ENCODE data around the gene EPS15. TPM values are rescaled to one million over a fixed set of nuclear protein-coding genes. Genes with fewer than 3 reads are reported as not detected.

Gene EPS15
- polyA plus RNA-seq, 1 donor (not counting 4 experiments of a cell fraction or from before 2014, with no cell fraction given) = 33.2 TPM

DNA sequence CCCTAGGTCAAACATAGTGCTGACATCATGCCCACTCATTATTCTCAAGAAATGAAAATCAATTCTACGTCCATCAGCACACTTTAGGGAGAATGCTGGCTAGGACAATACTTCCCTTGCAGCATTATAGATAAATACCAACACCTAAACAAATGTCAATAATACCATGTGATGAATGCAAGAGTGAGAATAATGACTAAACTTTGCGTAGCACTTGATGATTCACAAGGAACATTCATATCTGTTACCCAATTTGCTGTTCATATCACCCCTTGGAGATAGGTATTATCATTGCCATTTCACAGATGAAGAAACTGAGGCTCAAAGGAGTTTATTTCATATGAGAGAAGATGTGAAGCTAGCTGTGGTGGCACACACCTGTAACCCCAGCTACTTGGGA is 24.8 kb upstream of the EPS15 start:
- no peaks in the 10 kb centered on the region for H3K9me3 ChIP-seq (ENCODE audit: control insufficient read depth, low read depth, low read length)
- dilution Hi-C loops (cut with MboI; ENCODE audit: extremely low pct_ligation_motif_present, low sequenced_read_pairs) = no loop called here
- FAIRE-seq = no peak
- no peak for TF ChIP-seq EZH2 (IDR thresholded peaks at IDR 0.05; ENCODE audit: low read length)
- TF ChIP-seq, protein P1, sequence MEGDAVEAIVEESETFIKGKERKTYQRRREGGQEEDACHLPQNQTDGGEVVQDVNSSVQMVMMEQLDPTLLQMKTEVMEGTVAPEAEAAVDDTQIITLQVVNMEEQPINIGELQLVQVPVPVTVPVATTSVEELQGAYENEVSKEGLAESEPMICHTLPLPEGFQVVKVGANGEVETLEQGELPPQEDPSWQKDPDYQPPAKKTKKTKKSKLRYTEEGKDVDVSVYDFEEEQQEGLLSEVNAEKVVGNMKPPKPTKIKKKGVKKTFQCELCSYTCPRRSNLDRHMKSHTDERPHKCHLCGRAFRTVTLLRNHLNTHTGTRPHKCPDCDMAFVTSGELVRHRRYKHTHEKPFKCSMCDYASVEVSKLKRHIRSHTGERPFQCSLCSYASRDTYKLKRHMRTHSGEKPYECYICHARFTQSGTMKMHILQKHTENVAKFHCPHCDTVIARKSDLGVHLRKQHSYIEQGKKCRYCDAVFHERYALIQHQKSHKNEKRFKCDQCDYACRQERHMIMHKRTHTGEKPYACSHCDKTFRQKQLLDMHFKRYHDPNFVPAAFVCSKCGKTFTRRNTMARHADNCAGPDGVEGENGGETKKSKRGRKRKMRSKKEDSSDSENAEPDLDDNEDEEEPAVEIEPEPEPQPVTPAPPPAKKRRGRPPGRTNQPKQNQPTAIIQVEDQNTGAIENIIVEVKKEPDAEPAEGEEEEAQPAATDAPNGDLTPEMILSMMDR (optimal IDR thresholded peaks at IDR 0.05 in 1 of 3, IDR thresholded peaks at IDR 0.05 in 1 of 3, conservative IDR thresholded peaks at IDR 0.05 in 1 of 3; ENCODE audit: extremely low read depth in 1 of 3, insufficient read depth in 2 of 3, low read length in 3 of 3) = no peak
- DNase-seq (ENCODE audit: low read depth, low spot score) = no peak
- H3K9me1 ChIP-seq (ENCODE audit: control insufficient read depth, extremely low read depth, insufficient read depth, low read length) = no peaks in the 10 kb centered on the region
- H3K27me3 ChIP-seq (ENCODE audit: control insufficient read depth, extremely low read depth, insufficient read depth, low read length) = no peaks in the 10 kb centered on the region
- H3K79me2 ChIP-seq (ENCODE audit: control insufficient read depth, insufficient read depth, low read length) = no peaks in the 10 kb centered on the region
- no peak overlapping the region for H3K9ac ChIP-seq (ENCODE audit: control insufficient read depth, extremely low read depth, insufficient read depth, low read length)
- H3K36me3 ChIP-seq (ENCODE audit: control insufficient read depth in 2 of 2, extremely low read depth in 1 of 2, insufficient read depth in 2 of 2, low read length in 2 of 2) = no peaks in the 10 kb centered on the region
- H2AFZ ChIP-seq (ENCODE audit: control insufficient read depth, low read length) = no peak overlapping the region
- no peaks in the 10 kb centered on the region for H4K20me1 ChIP-seq (ENCODE audit: control insufficient read depth, extremely low read depth, insufficient read depth, low read length)
- no peak overlapping the region for H3K27ac ChIP-seq (ENCODE audit: control insufficient read depth, insufficient read depth, low read length)
- no peak overlapping the region for H3K4me2 ChIP-seq (ENCODE audit: control insufficient read depth, extremely low read depth, insufficient read depth, low read depth, low read length)
- no peak overlapping the region for H3K4me3 ChIP-seq (ENCODE audit: control insufficient read depth in 2 of 3, extremely low read depth in 1 of 3, insufficient read depth in 2 of 3, low read depth in 1 of 3, low read length in 3 of 3)
- H3K4me1 ChIP-seq (ENCODE audit: control insufficient read depth, extremely low read depth, insufficient read depth, low read length) = peaks cover 8% of the 10 kb centered on the region

DNA sequence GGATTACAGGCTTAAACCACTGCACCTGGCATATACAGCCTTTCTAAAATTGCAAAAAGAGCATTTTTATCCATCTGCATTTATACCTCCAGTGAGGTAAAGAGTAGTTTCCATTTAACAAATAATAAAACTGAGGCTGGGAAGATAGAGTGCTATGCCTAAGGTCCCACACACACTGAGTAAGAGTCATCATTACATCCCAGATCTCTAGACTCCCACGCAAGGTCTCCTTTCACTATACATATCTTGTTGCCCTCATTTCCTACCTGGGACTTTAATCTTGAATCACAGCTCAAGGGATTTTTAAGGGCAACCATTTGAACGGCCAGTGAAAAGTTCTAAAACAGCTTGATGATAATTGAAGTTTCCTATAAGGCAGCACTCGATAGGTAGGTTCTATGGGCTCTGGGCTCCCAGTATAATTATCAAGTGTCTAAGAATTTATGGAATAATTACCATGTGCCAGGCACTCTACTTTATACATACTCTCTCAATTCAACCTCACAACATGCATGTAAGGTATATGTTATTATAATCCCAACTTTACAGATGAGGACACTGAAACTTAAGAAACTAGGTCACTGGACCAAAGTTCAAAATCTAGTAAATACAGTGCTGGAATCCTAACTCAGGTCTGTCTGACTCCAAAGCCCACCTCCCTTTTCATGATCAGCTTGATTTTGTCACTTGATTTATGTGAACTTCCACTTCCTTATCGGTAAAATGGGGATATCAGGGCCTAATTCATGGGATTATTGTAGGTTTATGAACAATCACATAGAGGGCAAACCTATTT is 23.3 kb upstream of the EPS15 start:
- H3K4me2 ChIP-seq (ENCODE audit: control insufficient read depth, extremely low read depth, insufficient read depth, low read depth, low read length) = no peak overlapping the region
- no peaks in the 10 kb centered on the region for H3K9me1 ChIP-seq (ENCODE audit: control insufficient read depth, extremely low read depth, insufficient read depth, low read length)
- H3K4me1 ChIP-seq (ENCODE audit: control insufficient read depth, extremely low read depth, insufficient read depth, low read length) = peaks cover 12% of the 10 kb centered on the region
- H4K20me1 ChIP-seq (ENCODE audit: control insufficient read depth, extremely low read depth, insufficient read depth, low read length) = no peaks in the 10 kb centered on the region
- H3K27me3 ChIP-seq (ENCODE audit: control insufficient read depth, extremely low read depth, insufficient read depth, low read length) = no peaks in the 10 kb centered on the region
- H2AFZ ChIP-seq (ENCODE audit: control insufficient read depth, low read length) = no peak overlapping the region
- no peaks in the 10 kb centered on the region for H3K9me3 ChIP-seq (ENCODE audit: control insufficient read depth, low read depth, low read length)
- H3K27ac ChIP-seq (ENCODE audit: control insufficient read depth, insufficient read depth, low read length) = no peak overlapping the region
- TF ChIP-seq, protein P1 (optimal IDR thresholded peaks at IDR 0.05 in 1 of 3, IDR thresholded peaks at IDR 0.05 in 1 of 3, conservative IDR thresholded peaks at IDR 0.05 in 1 of 3; ENCODE audit: extremely low read depth in 1 of 3, insufficient read depth in 2 of 3, low read length in 3 of 3) = no peak
- no peak for TF ChIP-seq EZH2 (IDR thresholded peaks at IDR 0.05; ENCODE audit: low read length)
- FAIRE-seq = no peak
- H3K36me3 ChIP-seq (ENCODE audit: control insufficient read depth in 2 of 2, extremely low read depth in 1 of 2, insufficient read depth in 2 of 2, low read length in 2 of 2) = no peaks in the 10 kb centered on the region
- H3K4me3 ChIP-seq (ENCODE audit: control insufficient read depth in 2 of 3, extremely low read depth in 1 of 3, insufficient read depth in 2 of 3, low read depth in 1 of 3, low read length in 3 of 3) = no peak overlapping the region
- dilution Hi-C loops (cut with MboI; ENCODE audit: extremely low pct_ligation_motif_present, low sequenced_read_pairs) = no loop called here
- no peaks in the 10 kb centered on the region for H3K79me2 ChIP-seq (ENCODE audit: control insufficient read depth, insufficient read depth, low read length)
- DNase-seq (ENCODE audit: low read depth, low spot score) = no peak
- H3K9ac ChIP-seq (ENCODE audit: control insufficient read depth, extremely low read depth, insufficient read depth, low read length) = no peak overlapping the region

Data from keratinocyte (primary cell).